Forelimb muscle (tissue), 1 donor: Measurements from ENCODE around the gene JAM2. TPM values are rescaled to one million over a fixed set of nuclear protein-coding genes. Genes with fewer than 3 reads are reported as not detected.
"Not testable (repeated sequence)": the region's sequence is repeated elsewhere in the genome, so short reads cannot be mapped to it uniquely, and the experiment has no call there.

Experiments used
- DNase-seq: peaks from one replicate; pipeline ENCODE4 v3.0.0-alpha.2; 2013; ENCODE audit warnings: low read depth
- polyA plus RNA-seq: library from polyadenylated mRNA; unstranded; fragments of 120-200 nt; gene quantifications from one replicate; pipeline ENCODE4 v1.2.1, GENCODE V29; 2013; ENCODE audit not compliant: insufficient read length

Gene JAM2
- 38.1 TPM for polyA plus RNA-seq

- no peak for DNase-seq
Observed at GRCh38 chr21:25638660-25639550, at the start of gene JAM2. JAM2 (plus strand) TSS chr21:25639258; CDS start chr21:25639822, 564 bp downstream.

- DNase-seq, result no peak
Observed at GRCh38 chr21:25589887-25590286, 49.2 kb upstream of the JAM2 start.

GRCh38 chr21:25607151-25608043 lies 31.7 kb upstream of the JAM2 start, which contains the start of gene MRPL39:
MRPL39 (minus strand) TSS chr21:25607481; CDS start chr21:25607475, 6 bp downstream.
- peak; percentile 57 for DNase-seq

- DNase-seq, result peak; percentile 57
Observed at GRCh38 chr21:25608044-25608737, 30.9 kb upstream of the JAM2 start.

- DNase-seq, result no peak
Observed at GRCh38 chr21:25614441-25614840, 24.6 kb upstream of the JAM2 start.

GRCh38 chr21:25615880-25616279 lies 23.2 kb upstream of the JAM2 start:
- no peak for DNase-seq

GRCh38 chr21:25619198-25619597 lies 19.9 kb upstream of the JAM2 start:
- no peak for DNase-seq

- no peak for DNase-seq
Observed at GRCh38 chr21:25624511-25624910, 14.5 kb upstream of the JAM2 start.

- no peak for DNase-seq
Observed at GRCh38 chr21:25625036-25625435, 14.0 kb upstream of the JAM2 start.

GRCh38 chr21:25625776-25626555 lies 13.1 kb upstream of the JAM2 start:
- not testable (repeated sequence) for DNase-seq

GRCh38 chr21:25626757-25627156 lies 12.3 kb upstream of the JAM2 start:
- DNase-seq, result no peak

- no peak for DNase-seq
Observed at GRCh38 chr21:25632296-25632695, 6.8 kb upstream of the JAM2 start.

GRCh38 chr21:25635310-25635709 lies 3.7 kb upstream of the JAM2 start:
- DNase-seq, result no peak

- DNase-seq, result no peak
Observed at GRCh38 chr21:25636727-25637126, 2.3 kb upstream of the JAM2 start.

- DNase-seq, result no peak
Observed at GRCh38 chr21:25637851-25638659, 1.0 kb upstream of the JAM2 start.

GRCh38 chr21:25639551-25640201 lies 618 bp downstream of the JAM2 start:
- no peak for DNase-seq

GRCh38 chr21:25640202-25640942 lies 1.3 kb downstream of the JAM2 start:
- no peak for DNase-seq

GRCh38 chr21:25640943-25641292 lies 1.9 kb downstream of the JAM2 start:
- DNase-seq, result no peak

- no peak for DNase-seq
Observed at GRCh38 chr21:25643486-25643885, 4.4 kb downstream of the JAM2 start.
